ENCODE data around the gene SPNS1. TPM values are rescaled to one million over a fixed set of nuclear protein-coding genes. Genes with fewer than 3 reads are reported as not detected.

The SPNS1 gene
- total RNA-seq, 1 experiment from 2014 or later, result 38.6 TPM

DNA sequence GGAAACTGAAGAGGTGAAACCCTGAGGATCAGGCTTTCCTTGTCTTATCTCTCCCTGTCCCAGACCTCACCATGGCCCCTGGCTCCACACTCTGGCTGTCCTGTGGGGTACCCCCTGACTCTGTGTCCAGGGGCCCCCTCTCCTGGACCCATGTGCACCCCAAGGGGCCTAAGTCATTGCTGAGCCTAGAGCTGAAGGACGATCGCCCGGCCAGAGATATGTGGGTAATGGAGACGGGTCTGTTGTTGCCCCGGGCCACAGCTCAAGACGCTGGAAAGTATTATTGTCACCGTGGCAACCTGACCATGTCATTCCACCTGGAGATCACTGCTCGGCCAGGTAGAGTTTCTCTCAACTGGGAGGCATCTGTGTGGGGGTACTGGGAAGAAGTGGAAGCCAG is 41.4 kb upstream of the SPNS1 start:
- H3K4me1 Mint-ChIP-seq, result peaks cover 11 to 12% of the 10 kb centered on the region in 2 experiments
- no peak overlapping the region for H3K14ac ChIP-seq (ENCODE audit: insufficient read depth, low read length)
- H3K27me3 Mint-ChIP-seq (ENCODE audit: low read depth), result peaks cover 12% of the 10 kb centered on the region
- H3K23me2 ChIP-seq (ENCODE audit: insufficient read length, low read depth, low read length, poor library complexity, severe bottlenecking), result peaks cover 5% of the 10 kb centered on the region
- H2BK120ac ChIP-seq (ENCODE audit: low read depth, low read length, poor library complexity, severe bottlenecking), result no peak overlapping the region
- no peak overlapping the region for H3K27ac Mint-ChIP-seq
- H3K56ac ChIP-seq (ENCODE audit: insufficient read length, low read depth, low read length), result no peak overlapping the region
- no peak for DNase-seq
- no peak overlapping the region for H2BK12ac ChIP-seq (ENCODE audit: insufficient read length, low read depth, low read length)
- no peak overlapping the region for H2BK5ac ChIP-seq (ENCODE audit: insufficient read length, low read length)
- H3K27ac ChIP-seq (ENCODE audit: insufficient read length, low read depth, low read length), result no peak overlapping the region
- no peak overlapping the region for H2BK20ac ChIP-seq (ENCODE audit: low read depth, low read length, poor library complexity, severe bottlenecking)
- no peak overlapping the region for H3K4ac ChIP-seq (ENCODE audit: low read depth, low read length)
- H3K79me1 ChIP-seq (ENCODE audit: insufficient read depth, low read depth, low read length, poor library complexity, severe bottlenecking), result no peaks in the 10 kb centered on the region
- H3K9me3 ChIP-seq (ENCODE audit: control insufficient read depth, low read depth, low read length), result no peaks in the 10 kb centered on the region
- H4K20me1 ChIP-seq (ENCODE audit: control insufficient read depth, insufficient read depth, insufficient read length), result no peaks in the 10 kb centered on the region
- no peaks in the 10 kb centered on the region; a peak in 1 of 7 replicates for H3K36me3 Mint-ChIP-seq (ENCODE audit: insufficient read depth in 1 of 3, low read depth in 3 of 3)
- H2AK5ac ChIP-seq (ENCODE audit: insufficient read length, low read length), result no peak overlapping the region
- no peak overlapping the region for H3K4me2 ChIP-seq (ENCODE audit: insufficient read depth, insufficient read length, low read length)
- no CpG with 5 or more reads among the region's 8 CpGs for WGBS (ENCODE audit: extremely low coverage, insufficient read length, low lambda C conversion rate)
- H3K18ac ChIP-seq (ENCODE audit: insufficient read length, low read depth, low read length), result no peak overlapping the region
- H4K5ac ChIP-seq (ENCODE audit: insufficient read length, low read depth, low read length), result no peak overlapping the region
- no peaks in the 10 kb centered on the region for H3K4me1 ChIP-seq (ENCODE audit: insufficient read depth, low read length)
- no peak overlapping the region for H2BK15ac ChIP-seq (ENCODE audit: low read depth, low read length)
- H3K4me3 Mint-ChIP-seq, result no peak overlapping the region
- no peaks in the 10 kb centered on the region for H3K9me3 Mint-ChIP-seq
- no peak overlapping the region for H2AFZ ChIP-seq (ENCODE audit: low read length)
- H4K8ac ChIP-seq (replicated peaks; ENCODE audit: insufficient read length, low read depth, low read length), result no peak overlapping the region
- H3K27me3 ChIP-seq (ENCODE audit: insufficient read depth, low read length), result no peaks in the 10 kb centered on the region
- TF ChIP-seq, protein P1, sequence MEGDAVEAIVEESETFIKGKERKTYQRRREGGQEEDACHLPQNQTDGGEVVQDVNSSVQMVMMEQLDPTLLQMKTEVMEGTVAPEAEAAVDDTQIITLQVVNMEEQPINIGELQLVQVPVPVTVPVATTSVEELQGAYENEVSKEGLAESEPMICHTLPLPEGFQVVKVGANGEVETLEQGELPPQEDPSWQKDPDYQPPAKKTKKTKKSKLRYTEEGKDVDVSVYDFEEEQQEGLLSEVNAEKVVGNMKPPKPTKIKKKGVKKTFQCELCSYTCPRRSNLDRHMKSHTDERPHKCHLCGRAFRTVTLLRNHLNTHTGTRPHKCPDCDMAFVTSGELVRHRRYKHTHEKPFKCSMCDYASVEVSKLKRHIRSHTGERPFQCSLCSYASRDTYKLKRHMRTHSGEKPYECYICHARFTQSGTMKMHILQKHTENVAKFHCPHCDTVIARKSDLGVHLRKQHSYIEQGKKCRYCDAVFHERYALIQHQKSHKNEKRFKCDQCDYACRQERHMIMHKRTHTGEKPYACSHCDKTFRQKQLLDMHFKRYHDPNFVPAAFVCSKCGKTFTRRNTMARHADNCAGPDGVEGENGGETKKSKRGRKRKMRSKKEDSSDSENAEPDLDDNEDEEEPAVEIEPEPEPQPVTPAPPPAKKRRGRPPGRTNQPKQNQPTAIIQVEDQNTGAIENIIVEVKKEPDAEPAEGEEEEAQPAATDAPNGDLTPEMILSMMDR (conservative IDR thresholded peaks at IDR 0.05), result no peak
- H3K9ac ChIP-seq (ENCODE audit: extremely low read depth, insufficient read length, low read length), result no peak overlapping the region
- H4K91ac ChIP-seq (ENCODE audit: insufficient read length, low read depth, low read length), result no peak overlapping the region
- no peak overlapping the region for H3K23ac ChIP-seq (ENCODE audit: insufficient read length, low read depth, low read length)
- H3T11ph ChIP-seq (ENCODE audit: low read length), result no peak overlapping the region
- no peaks in the 10 kb centered on the region for H3K79me2 ChIP-seq (ENCODE audit: insufficient read depth, low read length)
